RPMI7951 (cell line): ENCODE results near the gene SLC8A1. TPM values are rescaled to one million over a fixed set of nuclear protein-coding genes. Genes with fewer than 3 reads are reported as not detected.

ENCODE experiments used
- DNase-seq: peaks from one replicate; pipeline ENCODE4 v3.0.0-alpha.2; 2012; ENCODE audit warnings: low read depth
- total RNA-seq: library from RNA; depleted of rRNA; stranded (reverse); fragments of >200 nt; shearing (Covaris generic); gene quantifications from 2 replicates; pipeline ENCODE4 v1.2.3, GENCODE V29; 2014

SLC8A1 gene
- total RNA-seq, 1 experiment from 2014 or later, result 6.4 TPM

- no peak for DNase-seq
Measured at GRCh38 chr2:40421631-40422297, 30.1 kb downstream of the SLC8A1 start.

GRCh38 chr2:40420478-40420877 is 31.4 kb downstream of the SLC8A1 start:
- DNase-seq, result no peak

GRCh38 chr2:40419364-40419762 is 32.5 kb downstream of the SLC8A1 start:
- no peak for DNase-seq

GRCh38 chr2:40418614-40419363 is 33.1 kb downstream of the SLC8A1 start:
- DNase-seq, result no peak

- peak; percentile 44 for DNase-seq
Measured at GRCh38 chr2:40416486-40416885, 35.4 kb downstream of the SLC8A1 start.

GRCh38 chr2:40415391-40415790 is 36.5 kb downstream of the SLC8A1 start:
- no peak for DNase-seq

- peak; percentile 51 for DNase-seq
Measured at GRCh38 chr2:40412456-40412855, 39.4 kb downstream of the SLC8A1 start.

- DNase-seq, result no peak
Measured at GRCh38 chr2:40410695-40411094, 41.2 kb downstream of the SLC8A1 start.

- no peak for DNase-seq
Measured at GRCh38 chr2:40409734-40410133, 42.2 kb downstream of the SLC8A1 start.

GRCh38 chr2:40406485-40407289 is 45.2 kb downstream of the SLC8A1 start:
- DNase-seq, result no peak

GRCh38 chr2:40405465-40405864 is 46.4 kb downstream of the SLC8A1 start:
- DNase-seq, result peak; percentile 66

GRCh38 chr2:40404517-40404916 is 47.4 kb downstream of the SLC8A1 start:
- DNase-seq, result no peak

- DNase-seq, result peak; percentile 72
Measured at GRCh38 chr2:40403233-40403836, 48.6 kb downstream of the SLC8A1 start.

- peak; percentile 98 for DNase-seq
Measured at GRCh38 chr2:40401896-40402295, 50.0 kb downstream of the SLC8A1 start.

GRCh38 chr2:40400336-40400953 is 51.4 kb downstream of the SLC8A1 start:
- peak; percentile 68 for DNase-seq

GRCh38 chr2:40397765-40398164 is 54.1 kb downstream of the SLC8A1 start:
- DNase-seq, result no peak

GRCh38 chr2:40396124-40396523 is 55.8 kb downstream of the SLC8A1 start:
- no peak for DNase-seq

GRCh38 chr2:40395169-40396073 is 56.5 kb downstream of the SLC8A1 start:
- no peak for DNase-seq

GRCh38 chr2:40394597-40394996 is 57.3 kb downstream of the SLC8A1 start:
- no peak for DNase-seq

- no peak for DNase-seq
Measured at GRCh38 chr2:40394031-40394430, 57.9 kb downstream of the SLC8A1 start.

- no peak for DNase-seq
Measured at GRCh38 chr2:40388161-40388560, 63.7 kb downstream of the SLC8A1 start.
